Activated CD4-positive, alpha-beta T cell treated with anti-CD3 and anti-CD28 coated beads, Interleukin-10, Interleukin-2, amounts not matched to agents 100 ng/mL and 50 ng/mL, durations not matched to agents 16 hours and 8 hours (primary cell): ENCODE data around the gene GRP.
"Not testable (repeated sequence)": the region's sequence is repeated elsewhere in the genome, so short reads cannot be mapped to it uniquely, and the experiment has no call there.

Experiments used
- DNase-seq: peaks from one replicate; pipeline ENCODE4 v3.0.0-alpha.2; 2020

GRP gene

GRCh38 chr18:59229701-59230443, 9.9 kb downstream of the GRP start:
- DNase-seq, result peak; percentile 11

- no peak for DNase-seq
Measured at GRCh38 chr18:59231114-59231513, 11.2 kb downstream of the GRP start.

- DNase-seq, result no peak
Measured at GRCh38 chr18:59231877-59232276, 11.9 kb downstream of the GRP start.

GRCh38 chr18:59232309-59233016, 12.5 kb downstream of the GRP start:
- no peak for DNase-seq

- DNase-seq, result no peak
Measured at GRCh38 chr18:59233017-59233410, 13.1 kb downstream of the GRP start.

- DNase-seq, result no peak
Measured at GRCh38 chr18:59238385-59238784, 18.4 kb downstream of the GRP start.

- no peak for DNase-seq
Measured at GRCh38 chr18:59239642-59240041, 19.7 kb downstream of the GRP start.

GRCh38 chr18:59242906-59243305, 22.9 kb downstream of the GRP start:
- DNase-seq, result no peak

GRCh38 chr18:59246796-59247195, 26.8 kb downstream of the GRP start:
- DNase-seq, result no peak

- DNase-seq, result peak; percentile 49
Measured at GRCh38 chr18:59249199-59249774, 29.3 kb downstream of the GRP start.

- not testable (repeated sequence) for DNase-seq
Measured at GRCh38 chr18:59255491-59255890, 35.5 kb downstream of the GRP start.

- DNase-seq, result not testable (repeated sequence)
Measured at GRCh38 chr18:59261842-59262241, 41.9 kb downstream of the GRP start.

- not testable (repeated sequence) for DNase-seq
Measured at GRCh38 chr18:59262243-59262642, 42.3 kb downstream of the GRP start.

GRCh38 chr18:59263661-59264060, 43.7 kb downstream of the GRP start:
- DNase-seq, result no peak

GRCh38 chr18:59264121-59264571, 44.2 kb downstream of the GRP start:
- DNase-seq, result no peak

GRCh38 chr18:59264651-59265245, 44.8 kb downstream of the GRP start:
- DNase-seq, result no peak

- peak; percentile 58 for DNase-seq
Measured at GRCh38 chr18:59265246-59265973, 45.5 kb downstream of the GRP start.

- no peak for DNase-seq
Measured at GRCh38 chr18:59265974-59266369, 46.0 kb downstream of the GRP start.

GRCh38 chr18:59266459-59266858, 46.5 kb downstream of the GRP start:
- DNase-seq, result no peak

- DNase-seq, result no peak
Measured at GRCh38 chr18:59266886-59267502, 47.0 kb downstream of the GRP start.

GRCh38 chr18:59267503-59268126, 47.7 kb downstream of the GRP start:
- peak; percentile 13 for DNase-seq
